IPS-NIHi11 (cell line): ENCODE measurements around the gene SUB1.
"Not testable (repeated sequence)": the region's sequence is repeated elsewhere in the genome, so short reads cannot be mapped to it uniquely, and the experiment has no call there.

Experiments used
- DNase-seq: peaks from one replicate; pipeline ENCODE4 v3.0.0; 2012; ENCODE audit warnings: mixed read lengths, low spot score

SUB1 gene

GRCh38 chr5:32600054-32600622, 14.8 kb downstream of the SUB1 start:
- no peak for DNase-seq

- DNase-seq: no peak
Observed at GRCh38 chr5:32601623-32602295, 16.4 kb downstream of the SUB1 start.

- DNase-seq: no peak
Observed at GRCh38 chr5:32602906-32603305, 17.5 kb downstream of the SUB1 start.

- no peak for DNase-seq
Observed at GRCh38 chr5:32604800-32605765, 19.7 kb downstream of the SUB1 start.

- DNase-seq: no peak
Observed at GRCh38 chr5:32605766-32606152, 20.4 kb downstream of the SUB1 start.

- DNase-seq: no peak
Observed at GRCh38 chr5:32612134-32612888, 27.0 kb downstream of the SUB1 start.

GRCh38 chr5:32613050-32613672, 27.8 kb downstream of the SUB1 start:
- peak; percentile 90 for DNase-seq

- no peak for DNase-seq
Observed at GRCh38 chr5:32615236-32615635, 29.9 kb downstream of the SUB1 start.

- no peak for DNase-seq
Observed at GRCh38 chr5:32618962-32619361, 33.6 kb downstream of the SUB1 start.

GRCh38 chr5:32621256-32621655, 35.9 kb downstream of the SUB1 start:
- DNase-seq: no peak

- DNase-seq: no peak
Observed at GRCh38 chr5:32625106-32625505, 39.7 kb downstream of the SUB1 start.

- DNase-seq: no peak
Observed at GRCh38 chr5:32625547-32625946, 40.2 kb downstream of the SUB1 start.

- no peak for DNase-seq
Observed at GRCh38 chr5:32627219-32627870, 42.0 kb downstream of the SUB1 start.

- no peak for DNase-seq
Observed at GRCh38 chr5:32628049-32628844, 42.9 kb downstream of the SUB1 start.

GRCh38 chr5:32630867-32631491, 45.6 kb downstream of the SUB1 start:
- no peak for DNase-seq

GRCh38 chr5:32633017-32633416, 47.7 kb downstream of the SUB1 start:
- not testable (repeated sequence) for DNase-seq

GRCh38 chr5:32638309-32638708, 53.0 kb downstream of the SUB1 start:
- DNase-seq: peak; percentile 10

- no peak for DNase-seq
Observed at GRCh38 chr5:32639943-32640342, 54.6 kb downstream of the SUB1 start.

GRCh38 chr5:32642276-32643002, 57.1 kb downstream of the SUB1 start:
- DNase-seq: no peak
